ENCODE data around the gene AP5S1. TPM values are rescaled to one million over a fixed set of nuclear protein-coding genes. Genes with fewer than 3 reads are reported as not detected.

AP5S1 gene
- total RNA-seq, 1 donor = 20.4 TPM

GRCh38 chr20:3812259-3812681 is 8.1 kb upstream of the AP5S1 start:
- no peak for TF ChIP-seq CTCF (IDR thresholded peaks at IDR 0.05; ENCODE audit: insufficient read depth, low read length)
- DNase-seq (ENCODE audit: low read depth) = no peak
- no peak overlapping the region for H3K4me3 ChIP-seq (ENCODE audit: low read depth, low read length)

GRCh38 chr20:3812975-3813847 is 7.1 kb upstream of the AP5S1 start:
- H3K4me3 ChIP-seq (ENCODE audit: low read depth, low read length) = no peak overlapping the region
- TF ChIP-seq CTCF (IDR thresholded peaks at IDR 0.05; ENCODE audit: insufficient read depth, low read length) = no peak
- no peak for DNase-seq (ENCODE audit: low read depth)

GRCh38 chr20:3813848-3814581 is 6.3 kb upstream of the AP5S1 start:
- no peak overlapping the region for H3K4me3 ChIP-seq (ENCODE audit: low read depth, low read length)
- TF ChIP-seq CTCF (IDR thresholded peaks at IDR 0.05; ENCODE audit: insufficient read depth, low read length) = no peak
- no peak for DNase-seq (ENCODE audit: low read depth)

- TF ChIP-seq CTCF (IDR thresholded peaks at IDR 0.05; ENCODE audit: insufficient read depth, low read length) = no peak
Observed at GRCh38 chr20:3814928-3815495, 5.3 kb upstream of the AP5S1 start.

GRCh38 chr20:3815703-3816315 is 4.5 kb upstream of the AP5S1 start:
- TF ChIP-seq CTCF (IDR thresholded peaks at IDR 0.05; ENCODE audit: insufficient read depth, low read length) = no peak
- no peak for DNase-seq (ENCODE audit: low read depth)
- no peak overlapping the region for H3K4me3 ChIP-seq (ENCODE audit: low read depth, low read length)

More at GRCh38 chr20:3814928-3815495, 5.3 kb upstream of the AP5S1 start:
- DNase-seq (ENCODE audit: low read depth) = no peak
- H3K4me3 ChIP-seq (ENCODE audit: low read depth, low read length) = no peak overlapping the region
